Endothelial cell (in vitro differentiated cells): ENCODE data around the gene VWA8. TPM values are rescaled to one million over a fixed set of nuclear protein-coding genes. Genes with fewer than 3 reads are reported as not detected.

Source experiments
- DNase-seq: peaks from one replicate; pipeline ENCODE4 v3.0.0; 2021; ENCODE audit warnings: low spot score
- H3K27ac Mint-ChIP-seq: one replicate; pipeline ENCODE4 v1.8.0; 2021; ENCODE audit warnings: mixed read lengths, inconsistent platforms; ENCODE audit not compliant: unreplicated experiment
- H3K27me3 Mint-ChIP-seq: one replicate; pipeline ENCODE4 v1.8.0; 2021; ENCODE audit warnings: mild to moderate bottlenecking, moderate library complexity, mixed read lengths, inconsistent platforms; ENCODE audit not compliant: unreplicated experiment
- H3K36me3 Mint-ChIP-seq: one replicate; pipeline ENCODE4 v1.8.0; 2021; ENCODE audit warnings: mild to moderate bottlenecking, low read depth, mixed read lengths, inconsistent platforms; ENCODE audit not compliant: unreplicated experiment
- H3K4me1 Mint-ChIP-seq: one replicate; pipeline ENCODE4 v1.8.0; 2021; ENCODE audit warnings: mild to moderate bottlenecking, mixed read lengths, inconsistent platforms; ENCODE audit not compliant: unreplicated experiment
- H3K4me3 Mint-ChIP-seq: one replicate; pipeline ENCODE4 v1.8.0; 2021; ENCODE audit warnings: mild to moderate bottlenecking, mixed read lengths, inconsistent platforms; ENCODE audit not compliant: unreplicated experiment
- H3K9me3 Mint-ChIP-seq: one replicate; pipeline ENCODE4 v1.8.0; 2021; ENCODE audit warnings: mixed read lengths, inconsistent platforms; ENCODE audit not compliant: unreplicated experiment
- total RNA-seq: library from RNA; stranded (reverse); fragmentation: NEBNext Ultra II Directional; extraction: Animal tissue kit (Norgen Biotek cat#: 25700); gene quantifications from one replicate; pipeline ENCODE4 v1.2.1, GENCODE V29; 2021; ENCODE audit not compliant: unreplicated experiment
- TF ChIP-seq, protein P1 (sequence below): fragments of 200-600 bp; sonication (generic); IDR thresholded peaks from one replicate; pipeline ENCODE4 v1.5.0; 2021; ENCODE audit warnings: antibody characterized with exemption; ENCODE audit not compliant: unreplicated experiment

The VWA8 gene
- total RNA-seq, 1 donor from 2014 or later, result 8.2 TPM

- no peak overlapping the region for H3K4me3 Mint-ChIP-seq
- no peak overlapping the region for H3K27ac Mint-ChIP-seq
- no peak for DNase-seq
- H3K27me3 Mint-ChIP-seq, result peaks cover 3% of the 10 kb centered on the region
- H3K9me3 Mint-ChIP-seq, result no peaks in the 10 kb centered on the region
- TF ChIP-seq, protein P1, sequence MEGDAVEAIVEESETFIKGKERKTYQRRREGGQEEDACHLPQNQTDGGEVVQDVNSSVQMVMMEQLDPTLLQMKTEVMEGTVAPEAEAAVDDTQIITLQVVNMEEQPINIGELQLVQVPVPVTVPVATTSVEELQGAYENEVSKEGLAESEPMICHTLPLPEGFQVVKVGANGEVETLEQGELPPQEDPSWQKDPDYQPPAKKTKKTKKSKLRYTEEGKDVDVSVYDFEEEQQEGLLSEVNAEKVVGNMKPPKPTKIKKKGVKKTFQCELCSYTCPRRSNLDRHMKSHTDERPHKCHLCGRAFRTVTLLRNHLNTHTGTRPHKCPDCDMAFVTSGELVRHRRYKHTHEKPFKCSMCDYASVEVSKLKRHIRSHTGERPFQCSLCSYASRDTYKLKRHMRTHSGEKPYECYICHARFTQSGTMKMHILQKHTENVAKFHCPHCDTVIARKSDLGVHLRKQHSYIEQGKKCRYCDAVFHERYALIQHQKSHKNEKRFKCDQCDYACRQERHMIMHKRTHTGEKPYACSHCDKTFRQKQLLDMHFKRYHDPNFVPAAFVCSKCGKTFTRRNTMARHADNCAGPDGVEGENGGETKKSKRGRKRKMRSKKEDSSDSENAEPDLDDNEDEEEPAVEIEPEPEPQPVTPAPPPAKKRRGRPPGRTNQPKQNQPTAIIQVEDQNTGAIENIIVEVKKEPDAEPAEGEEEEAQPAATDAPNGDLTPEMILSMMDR, result no peak
- peaks cover 7% of the 10 kb centered on the region for H3K4me1 Mint-ChIP-seq
- H3K36me3 Mint-ChIP-seq, result peaks cover 3% of the 10 kb centered on the region
Observed at GRCh38 chr13:41919741-41920487, 41.0 kb downstream of the VWA8 start.

GRCh38 chr13:41919031-41919740, 41.7 kb downstream of the VWA8 start:
- H3K4me3 Mint-ChIP-seq, result no peak overlapping the region
- TF ChIP-seq, protein P1, result no peak
- H3K9me3 Mint-ChIP-seq, result no peaks in the 10 kb centered on the region
- peaks cover 7% of the 10 kb centered on the region for H3K4me1 Mint-ChIP-seq
- no peak for DNase-seq
- H3K36me3 Mint-ChIP-seq, result no peaks in the 10 kb centered on the region
- H3K27ac Mint-ChIP-seq, result no peak overlapping the region
- peaks cover 3% of the 10 kb centered on the region for H3K27me3 Mint-ChIP-seq

- DNase-seq, result no peak
- no peaks in the 10 kb centered on the region for H3K9me3 Mint-ChIP-seq
- TF ChIP-seq, protein P1, result no peak
- H3K36me3 Mint-ChIP-seq, result no peaks in the 10 kb centered on the region
- H3K4me1 Mint-ChIP-seq, result peaks cover 7% of the 10 kb centered on the region
- no peak overlapping the region for H3K27ac Mint-ChIP-seq
- H3K27me3 Mint-ChIP-seq, result peaks cover 3% of the 10 kb centered on the region
- H3K4me3 Mint-ChIP-seq, result no peak overlapping the region
Observed at GRCh38 chr13:41917641-41918040, 43.3 kb downstream of the VWA8 start.

- DNase-seq, result no peak
- TF ChIP-seq, protein P1, result no peak
- Mint-ChIP-seq H3K9me3 (no peaks in the 10 kb centered on the region), H3K27me3 (peaks cover 3% of the 10 kb centered on the region), H3K4me3 (no peak overlapping the region), H3K27ac (no peak overlapping the region), H3K36me3 (no peaks in the 10 kb centered on the region), H3K4me1 (peaks cover 4% of the 10 kb centered on the region)
Observed at GRCh38 chr13:41916173-41916954, 44.5 kb downstream of the VWA8 start.
